GM18867 (cell line): ENCODE measurements around the gene PRKD3.

Experiments
- ATAC-seq: cut with Tn5 transposase; IDR thresholded peaks from one replicate; pipeline ENCODE4 v1.9.1; 2021; ENCODE audit warnings: mild to moderate bottlenecking, moderate library complexity; ENCODE audit not compliant: unreplicated experiment

The PRKD3 gene

DNA sequence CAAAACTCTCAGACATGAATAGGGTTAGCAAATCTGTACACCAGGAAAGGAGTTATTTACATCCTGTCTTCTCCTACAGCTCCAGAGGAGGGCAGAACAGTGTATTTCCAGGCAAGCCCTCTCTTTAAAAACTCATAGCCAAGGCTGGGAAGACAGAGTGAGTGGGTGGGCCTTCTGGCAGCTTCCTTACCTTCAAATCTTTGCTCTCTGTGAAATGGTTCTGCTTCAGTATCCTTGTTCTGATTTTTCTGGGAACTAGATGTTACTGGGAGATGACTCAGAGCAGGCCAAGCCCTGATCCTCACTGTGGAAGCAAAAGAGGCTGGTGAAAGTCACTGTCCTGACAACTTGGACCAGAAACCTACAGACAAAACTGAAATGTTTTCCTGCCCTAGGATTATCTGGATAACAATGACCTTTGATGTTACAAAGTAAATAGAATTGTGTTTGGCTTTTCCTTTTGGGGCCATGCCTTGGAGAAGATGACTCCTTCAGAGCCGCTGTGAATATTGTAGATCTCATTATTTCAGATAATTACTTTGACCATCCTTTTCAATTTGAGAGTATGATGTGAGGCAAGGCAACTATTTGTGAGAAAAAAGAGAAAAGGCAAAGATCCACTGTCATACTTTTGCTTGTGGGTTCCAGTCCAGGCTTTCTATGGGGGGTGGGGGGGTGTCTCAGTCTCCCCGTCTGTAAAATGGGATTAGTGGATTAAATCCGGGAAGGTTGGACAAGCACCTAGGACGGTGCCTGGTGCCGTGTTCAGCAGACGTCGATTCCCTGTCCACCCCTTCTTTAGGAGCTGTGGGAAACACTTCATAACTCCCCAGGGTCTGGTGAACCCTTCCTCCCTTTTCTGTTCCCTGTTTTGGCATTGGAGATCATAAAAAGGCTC is 19.2 kb upstream of the PRKD3 start:
- ATAC-seq: no peak

DNA sequence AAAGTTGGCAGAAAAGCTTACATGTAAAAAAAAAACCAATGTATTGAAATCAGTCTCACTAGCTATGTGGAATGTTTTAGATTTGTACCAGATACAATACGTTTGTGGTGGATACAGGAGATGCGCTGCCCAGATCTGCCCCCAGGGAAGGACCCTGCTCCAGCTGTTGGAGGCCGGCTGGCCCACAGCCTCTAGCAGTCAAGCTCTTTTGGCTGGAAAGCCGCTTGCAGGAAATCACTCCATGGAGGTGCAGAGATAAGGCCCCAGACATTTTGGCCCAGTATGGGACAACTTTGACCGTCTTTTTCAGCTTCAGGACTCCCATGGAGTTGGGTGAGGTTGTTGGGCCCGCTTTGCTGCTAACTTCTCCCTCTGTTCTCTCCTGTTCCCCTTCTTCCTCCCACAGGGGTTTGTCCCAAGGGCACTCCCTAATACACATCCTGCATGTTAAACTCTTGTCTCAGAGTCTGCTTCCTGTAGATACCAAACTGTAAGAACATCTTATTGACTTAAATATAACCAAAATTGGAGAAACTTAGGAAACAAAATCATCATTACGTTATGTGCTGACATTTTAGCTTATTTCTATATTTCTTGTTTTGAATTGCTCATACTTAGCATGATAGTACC is 18.1 kb upstream of the PRKD3 start:
- ATAC-seq: no peak

DNA sequence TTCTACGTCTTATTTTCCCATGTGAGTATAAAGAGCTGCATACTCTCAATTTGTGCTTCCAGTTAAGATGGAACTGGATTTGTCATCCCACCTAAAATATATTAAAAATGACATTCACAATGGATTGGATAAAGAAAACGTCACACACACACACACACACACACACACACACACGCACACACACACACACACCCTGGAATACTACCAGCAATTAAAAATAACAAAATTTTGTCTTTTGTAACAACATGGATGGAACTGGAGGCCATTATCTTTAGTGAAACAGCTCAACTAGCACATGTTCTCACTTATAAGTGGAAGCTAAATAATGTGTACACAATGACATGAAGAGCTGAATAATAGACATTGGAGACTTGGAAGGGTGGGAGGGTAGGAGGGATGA is 16.0 kb upstream of the PRKD3 start:
- no peak for ATAC-seq

GRCh38 chr2:37338933-37339332 is 14.3 kb upstream of the PRKD3 start:
- no peak for ATAC-seq

DNA sequence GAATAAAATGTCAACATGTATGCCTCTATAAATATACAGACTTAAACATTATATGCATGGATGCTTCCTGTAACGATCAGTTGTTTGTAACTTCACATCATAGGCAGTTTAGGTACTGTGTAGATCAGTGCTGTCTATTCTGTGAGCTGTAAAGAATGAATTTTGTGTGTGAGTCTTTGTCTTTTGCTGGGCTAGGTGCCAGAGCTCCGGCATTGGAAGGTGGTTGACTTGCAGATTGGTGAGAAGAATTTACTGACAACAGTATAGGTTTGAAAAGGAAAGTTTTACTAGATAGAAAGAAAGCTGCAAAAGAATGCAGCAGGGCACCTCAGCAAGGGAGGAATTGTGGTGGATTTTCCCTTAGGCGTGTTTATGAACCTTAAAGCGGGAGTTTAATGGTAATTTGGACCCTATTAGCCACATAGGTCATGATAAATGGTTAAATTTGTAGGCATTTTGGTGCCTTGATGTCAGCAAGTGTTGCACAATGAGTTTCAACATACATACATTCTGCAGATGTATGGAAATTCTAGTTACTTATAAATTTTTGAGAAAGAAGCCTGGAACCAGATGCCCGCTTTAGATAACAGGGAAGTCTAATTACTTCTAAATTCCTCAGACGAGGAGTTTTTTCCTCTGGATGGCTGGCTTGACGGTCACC is 13.1 kb upstream of the PRKD3 start:
- ATAC-seq: no peak

- no peak for ATAC-seq
Measured at GRCh38 chr2:37335604-37336003, 11.0 kb upstream of the PRKD3 start.

DNA sequence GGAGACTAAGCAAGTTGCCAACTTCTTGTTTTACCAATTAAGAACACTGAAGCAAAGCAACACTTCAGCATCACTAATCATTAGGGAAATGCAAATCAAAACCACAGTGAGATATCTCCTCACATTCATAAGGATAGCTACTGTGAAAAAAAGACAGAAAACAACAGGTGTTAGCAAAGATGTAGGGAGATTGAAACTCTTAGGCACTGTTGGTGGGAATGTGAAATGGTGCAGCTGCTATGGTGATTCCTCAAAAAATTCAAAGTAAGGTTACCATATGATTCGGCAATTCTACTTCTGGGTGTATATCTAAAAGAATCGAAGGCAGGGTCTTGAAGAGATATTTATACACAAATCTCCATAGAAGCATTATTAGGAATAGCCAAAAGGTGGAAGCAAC is 8.6 kb upstream of the PRKD3 start:
- no peak for ATAC-seq

- no peak for ATAC-seq
Measured at GRCh38 chr2:37332560-37332959, 7.9 kb upstream of the PRKD3 start.

DNA sequence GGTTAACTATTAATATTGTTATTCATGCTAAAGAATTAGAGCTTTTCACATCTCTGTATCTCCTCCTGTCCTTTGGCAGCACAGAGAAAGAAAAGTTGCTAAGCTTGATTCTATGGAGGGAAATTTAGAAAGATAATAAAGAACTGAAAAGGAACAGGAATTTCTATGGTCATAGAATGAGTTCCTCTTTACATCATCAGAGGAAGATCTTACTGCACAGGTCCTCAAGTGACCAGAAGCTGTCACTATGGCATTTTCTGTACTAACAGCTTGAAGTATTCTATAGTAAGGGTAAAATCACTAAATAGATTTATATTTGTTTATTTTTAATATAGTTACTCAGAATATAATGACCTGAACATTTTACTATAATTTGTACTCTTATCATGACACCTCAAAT is 6.0 kb upstream of the PRKD3 start:
- ATAC-seq: no peak

DNA sequence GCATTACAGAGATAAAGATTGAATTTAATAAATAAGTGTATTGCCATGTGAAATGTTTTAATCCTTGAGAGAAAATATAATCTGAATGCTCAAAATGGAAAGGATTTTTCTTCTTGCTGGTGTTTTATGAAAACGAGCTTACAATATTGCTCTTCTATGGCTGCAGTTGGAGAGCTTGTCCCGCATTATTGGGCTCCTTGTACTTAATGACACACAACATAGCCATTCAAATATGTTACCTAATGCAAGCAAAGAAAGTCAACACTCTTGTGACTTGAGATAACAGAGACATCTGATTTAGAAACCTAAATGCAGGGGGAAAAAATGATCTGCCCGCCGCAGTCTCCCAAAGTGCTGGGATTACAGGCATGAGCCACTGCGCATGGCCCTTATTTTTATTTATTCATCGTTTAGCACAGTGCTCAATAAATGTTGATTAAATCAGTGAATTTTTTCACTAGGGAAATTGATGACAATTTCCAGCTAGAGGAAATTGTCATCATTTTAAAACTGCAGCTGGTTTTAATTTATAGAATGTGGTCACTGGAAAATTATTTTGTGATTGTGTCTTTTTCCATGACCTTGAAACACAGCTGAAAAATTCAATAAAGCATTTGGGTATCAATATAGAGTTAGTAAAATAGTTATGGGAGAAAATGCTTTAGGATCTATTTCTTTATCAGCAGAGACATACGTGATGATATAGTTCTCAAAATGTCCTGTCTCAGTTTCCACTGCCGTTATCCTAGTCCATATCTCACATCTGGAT is 2.4 kb upstream of the PRKD3 start:
- no peak for ATAC-seq

DNA sequence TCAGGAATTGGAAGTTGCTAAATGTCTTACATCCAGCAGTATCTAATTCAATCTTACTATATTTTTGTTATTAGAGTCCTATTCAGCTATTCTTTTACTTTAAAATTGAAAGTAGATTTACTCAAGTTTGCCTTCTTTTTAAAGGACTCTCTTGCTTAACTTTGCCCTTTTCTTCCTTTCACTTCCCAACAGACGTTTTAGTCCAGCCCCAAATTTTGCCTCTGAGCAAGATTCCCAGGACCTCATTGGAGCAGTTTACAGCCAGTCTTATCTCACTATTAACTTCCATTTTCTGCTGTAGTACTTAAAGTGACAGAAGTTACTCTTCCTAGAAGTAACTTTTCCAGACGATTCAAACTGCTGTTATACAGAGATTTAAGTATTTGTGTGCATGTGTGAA is 1.7 kb upstream of the PRKD3 start:
- no peak for ATAC-seq

GRCh38 chr2:37325625-37326071 is 1.0 kb upstream of the PRKD3 start:
- no peak for ATAC-seq

GRCh38 chr2:37324536-37324785 is 172 bp downstream of the PRKD3 start:
- ATAC-seq: no peak

DNA sequence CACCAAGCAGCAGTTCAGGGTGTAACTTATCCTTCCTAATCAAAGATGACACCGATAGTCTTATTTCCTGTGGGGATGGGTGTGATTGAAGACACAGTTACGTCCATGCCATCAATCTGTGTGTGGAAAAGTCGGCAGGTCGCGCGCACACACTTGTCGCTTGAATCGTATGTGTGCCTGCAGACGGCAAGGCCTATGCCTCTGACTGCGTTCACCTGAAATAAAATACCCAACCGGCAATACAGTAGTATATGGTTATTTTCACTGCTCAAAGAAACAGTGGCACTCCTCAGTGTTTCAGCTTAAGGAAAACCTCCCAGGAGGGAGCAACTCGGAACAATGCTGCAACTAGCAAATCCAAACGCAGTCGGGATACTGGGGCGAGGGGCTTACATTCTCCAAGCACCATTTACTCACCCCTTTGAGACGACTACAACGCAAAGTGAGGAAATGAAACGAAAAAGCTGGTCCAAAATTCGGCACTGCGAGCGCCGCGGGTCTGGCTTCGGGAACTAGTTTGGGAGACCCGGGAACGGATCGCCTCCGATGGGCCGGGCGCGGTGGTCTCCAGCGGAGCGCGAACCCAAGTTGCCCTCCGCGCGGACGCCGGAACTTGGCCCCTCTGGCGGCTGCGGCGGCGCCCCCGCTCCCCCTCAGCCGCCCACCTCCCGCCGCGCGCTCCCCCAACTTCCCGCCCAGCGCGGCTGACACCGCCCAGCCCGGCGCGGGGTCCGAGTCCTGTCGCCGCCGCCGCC is 675 bp downstream of the PRKD3 start:
- ATAC-seq: peak; percentile 28

GRCh38 chr2:37323176-37323780 is 1.4 kb downstream of the PRKD3 start:
- no peak for ATAC-seq

DNA sequence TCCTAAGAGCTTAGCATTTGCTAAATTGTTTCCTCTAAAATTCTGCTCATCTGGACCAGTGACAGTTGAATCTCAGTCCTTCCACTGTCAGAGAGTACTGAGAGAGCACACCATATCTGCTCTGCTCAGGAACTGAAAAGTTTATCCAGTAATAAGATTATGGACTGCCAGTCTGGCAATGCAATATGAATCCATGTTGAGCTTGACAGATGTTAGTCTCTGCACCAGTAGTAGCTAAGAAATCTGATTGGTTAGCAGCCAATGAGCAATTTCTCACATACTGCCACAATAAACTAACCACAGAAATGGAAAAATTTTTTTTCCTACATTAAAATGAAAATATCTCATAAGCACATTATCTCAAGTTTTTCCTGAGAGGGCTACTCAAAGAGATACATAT is 2.3 kb downstream of the PRKD3 start:
- no peak for ATAC-seq

- ATAC-seq: no peak
Measured at GRCh38 chr2:37321029-37321682, 3.5 kb downstream of the PRKD3 start.

DNA sequence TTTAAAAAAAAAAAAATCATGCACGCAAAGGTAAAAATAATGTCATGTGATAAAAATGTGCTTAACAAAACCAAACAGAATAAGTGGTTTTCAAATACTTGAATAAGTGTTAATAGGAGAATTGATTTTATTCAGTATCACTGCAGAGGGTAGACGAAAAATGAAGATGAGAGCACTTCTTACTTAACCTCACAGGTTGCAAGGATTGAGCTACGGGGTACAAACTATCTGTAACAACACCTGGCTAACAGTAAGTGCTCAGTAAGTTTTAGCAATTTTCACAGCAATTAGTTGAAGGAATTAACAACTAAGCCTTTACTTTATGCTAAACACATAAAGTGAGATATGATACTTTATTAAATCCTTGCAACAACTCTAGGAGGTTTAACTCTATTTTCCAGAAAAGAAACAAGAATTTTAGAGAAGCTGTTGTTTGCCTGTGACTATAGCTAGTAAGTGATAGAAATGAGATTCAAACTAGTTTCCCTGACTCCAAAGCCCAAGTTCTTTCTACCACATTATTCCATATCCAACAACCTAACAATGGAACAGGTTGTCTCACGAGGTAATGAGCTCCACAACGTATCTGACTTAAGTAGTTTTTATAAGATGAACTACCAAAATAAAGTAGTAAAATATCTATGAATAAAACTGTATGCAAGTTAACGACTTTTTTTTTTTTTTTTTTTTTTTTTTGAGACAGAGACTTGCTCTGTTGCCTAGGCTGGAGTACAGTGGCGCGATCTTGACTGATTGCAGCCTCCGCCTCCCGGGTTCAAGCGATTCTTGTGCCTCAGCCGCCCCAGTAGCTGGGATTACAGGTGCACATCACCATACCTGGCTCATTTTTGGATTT is 4.7 kb downstream of the PRKD3 start:
- no peak for ATAC-seq

DNA sequence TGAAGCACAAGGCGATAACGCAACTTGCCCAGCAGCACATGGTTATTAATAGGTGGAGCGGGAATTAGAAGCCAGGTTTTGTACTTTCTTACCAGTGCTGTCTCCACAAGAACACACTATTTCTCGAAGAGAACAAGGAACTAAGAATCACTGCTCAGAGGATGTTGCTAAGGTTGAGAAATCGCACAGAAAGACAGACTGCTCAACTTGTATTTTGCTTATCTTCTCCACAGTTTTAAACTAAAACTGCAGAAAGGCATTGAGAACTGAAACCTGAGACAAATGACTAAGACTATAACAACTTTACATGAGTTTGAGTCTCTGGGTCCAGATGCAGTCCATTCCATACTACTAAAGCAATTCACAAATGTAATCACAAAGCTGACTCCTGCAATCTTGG is 6.2 kb downstream of the PRKD3 start:
- ATAC-seq: peak; percentile 84
